PC-9 (cell line): ENCODE measurements around the gene NOS1AP. TPM values are rescaled to one million over a fixed set of nuclear protein-coding genes. Genes with fewer than 3 reads are reported as not detected.

Experiments used
- BruUV-seq: library from RNA; stranded (reverse); fragments of 400-500 nt; replicated peaks from 2 replicates; lab custom pipeline; 2021; lab: Mats Ljungman, UMichigan
- CTCF ChIA-PET: fragments of 300-600 bp; sonication (Branson Sonifier 250); formaldehyde crosslinking; loops from one replicate; lab custom pipeline; 2022; ENCODE audit warnings: antibody characterized with exemption; lab: Charles Lee
- POLR2A ChIA-PET: fragments of 300-600 bp; sonication (Branson Sonifier 250); formaldehyde crosslinking; loops from one replicate; lab custom pipeline; 2022; ENCODE audit warnings: antibody characterized with exemption; ENCODE audit not compliant: unreplicated experiment; lab: Charles Lee
- DNase-seq, 2 experiments: peaks; one replicate each; pipeline versions ENCODE4 v3.0.0 to v3.0.0-alpha.2; 2015 to 2022; ENCODE audit warnings: mixed read lengths in 1 of 2
- H2AFZ ChIP-seq: fragments of 200-600 bp; sonication (generic); 2 replicates; pipeline ENCODE4 v1.8.1; 2017; ENCODE audit warnings: antibody characterized with exemption
- H3F3A ChIP-seq: fragments of 200-600 bp; sonication (generic); 2 replicates; pipeline ENCODE4 v1.8.1; 2017; ENCODE audit warnings: antibody characterized with exemption, mild to moderate bottlenecking, low read depth; ENCODE audit not compliant: insufficient read depth
- H3K27ac ChIP-seq: fragments of 200-600 bp; sonication (generic); 2 replicates; pipeline ENCODE4 v1.6.1; 2016; ENCODE audit warnings: mixed run types
- H3K27me3 ChIP-seq: fragments of 200-600 bp; sonication (generic); 2 replicates; pipeline ENCODE4 v1.6.1; 2016; ENCODE audit warnings: low read depth, mixed run types; ENCODE audit not compliant: insufficient read depth
- H3K36me3 ChIP-seq: fragments of 200-600 bp; sonication (generic); 2 replicates; pipeline ENCODE4 v1.6.1; 2016; ENCODE audit warnings: low read depth, mixed run types
- H3K4me1 ChIP-seq: fragments of 200-600 bp; sonication (generic); replicated peaks from 2 replicates; pipeline ENCODE4 v1.6.1; 2016; ENCODE audit warnings: mixed run types; ENCODE audit not compliant: insufficient read depth
- H3K4me2 ChIP-seq: fragments of 200-600 bp; sonication (generic); 2 replicates; pipeline ENCODE4 v1.6.1; 2017; ENCODE audit warnings: mixed run types
- H3K4me3 ChIP-seq: fragments of 200-600 bp; sonication (generic); 2 replicates; pipeline ENCODE4 v1.6.1; 2016; ENCODE audit warnings: mixed run types
- H3K79me2 ChIP-seq: fragments of 200-600 bp; sonication (generic); 2 replicates; pipeline ENCODE4 v1.6.1; 2017; ENCODE audit warnings: low read depth, mixed run types
- H3K9me2 ChIP-seq: fragments of 200-600 bp; sonication (generic); 2 replicates; pipeline ENCODE4 v1.8.1; 2017; ENCODE audit warnings: mild to moderate bottlenecking; ENCODE audit not compliant: insufficient read depth
- H3K9me3 ChIP-seq: fragments of 200-600 bp; sonication (generic); 2 replicates; pipeline ENCODE4 v1.8.1; 2016; ENCODE audit warnings: low read depth; ENCODE audit not compliant: insufficient read depth
- H4K20me1 ChIP-seq: fragments of 200-600 bp; sonication (generic); 2 replicates; pipeline ENCODE4 v1.8.1; 2017; ENCODE audit not compliant: insufficient read depth
- CTCF ChIP-seq: fragments of 200-600 bp; sonication (generic); conservative IDR thresholded peaks from 2 replicates; pipeline ENCODE4 v1.6.1; 2017; ENCODE audit warnings: mixed run types, antibody characterized with exemption, mild to moderate bottlenecking, moderate library complexity
- EZH2 ChIP-seq: fragments of 200-600 bp; sonication (generic); IDR thresholded peaks from 2 replicates; pipeline ENCODE4 v1.8.0; 2017; ENCODE audit warnings: antibody characterized with exemption, low read depth
- intact Hi-C: fragments of 100-400 bp; cut with micrococcal nuclease; formaldehyde crosslinking; loops from one replicate; pipeline ENCODE4 v1.10.0; 2022; ENCODE audit not compliant: unreplicated experiment
- total RNA-seq: library from RNA; stranded (reverse); gene quantifications from 2 replicates; pipeline ENCODE4 v1.2.3, GENCODE V29; 2021

The NOS1AP gene
- total RNA-seq, 1 experiment from 2014 or later: 9.9 TPM

- H2AFZ ChIP-seq: no peak overlapping the region
- H3K4me1 ChIP-seq: peaks cover 34% of the 10 kb centered on the region
- BruUV-seq: no TSS peak
- H3K27me3 ChIP-seq: no peaks in the 10 kb centered on the region
- H3K27ac ChIP-seq: no peak overlapping the region
- intact Hi-C loops: no loop called here
- H3K4me3 ChIP-seq: no peak overlapping the region
- H3F3A ChIP-seq: no peaks in the 10 kb centered on the region; the same call in 1 of the 2 replicates
- H3K79me2 ChIP-seq: peaks cover 35% of the 10 kb centered on the region
- no peak for TF ChIP-seq EZH2
- H3K4me2 ChIP-seq: no peak overlapping the region
- no peak for DNase-seq
- 0 out of 2 replicates have a peak, but pooled peaks cover 4% of the 10 kb centered on the region for H3K36me3 ChIP-seq
- no peaks in the 10 kb centered on the region for H3K9me2 ChIP-seq
- no peaks in the 10 kb centered on the region for H3K9me3 ChIP-seq
- peaks cover 14% of the 10 kb centered on the region; the same call in 1 of the 2 replicates for H4K20me1 ChIP-seq
- ChIA-PET POLR2A (no interaction called here), CTCF (no interaction called here)
Measured at GRCh38 chr1:162067466-162067865, 2.0 kb upstream of the NOS1AP start.

GRCh38 chr1:162068301-162068700 lies 1.2 kb upstream of the NOS1AP start:
- no TSS peak for BruUV-seq
- no peak overlapping the region for H3K27ac ChIP-seq
- POLR2A ChIA-PET: no interaction called here

GRCh38 chr1:162070094-162070748 lies 730 bp downstream of the NOS1AP start:
- H4K20me1 ChIP-seq: peaks cover 17% of the 10 kb centered on the region; the same call in 1 of the 2 replicates
- no peaks in the 10 kb centered on the region for H3K9me2 ChIP-seq
- peak overlapping the region; percentile 92 for H3K4me2 ChIP-seq
- peak overlapping the region; percentile 64 for H2AFZ ChIP-seq
- H3K27me3 ChIP-seq: no peaks in the 10 kb centered on the region
- peak; percentile 27 to 62 for DNase-seq
- ChIA-PET POLR2A (interaction anchor here (0.6 to 0.7 kb wide), 3 partner anchors 62 to 277 kb away, joined by 3 to 9 read pairs (median 7); no protein-coding TSS in a partner anchor), CTCF (no interaction called here)
- H3K79me2 ChIP-seq: peaks cover 63% of the 10 kb centered on the region
- H3K4me3 ChIP-seq: peak overlapping the region; percentile 67
- H3K9me3 ChIP-seq: peaks cover 10% of the 10 kb centered on the region; the same call in 1 of the 2 replicates
- H3F3A ChIP-seq: peaks cover 15% of the 10 kb centered on the region
- TF ChIP-seq EZH2: no peak
- TF ChIP-seq CTCF: no peak
- H3K4me1 ChIP-seq: peaks cover 58% of the 10 kb centered on the region
- peak overlapping the region; percentile 2; the same call in 1 of the 2 replicates for H3K27ac ChIP-seq
- H3K36me3 ChIP-seq: peaks cover 21% of the 10 kb centered on the region
- intact Hi-C loops: no loop called here
- BruUV-seq: no TSS peak

More at GRCh38 chr1:162068301-162068700, 1.2 kb upstream of the NOS1AP start:
- Histone ChIP-seq H4K20me1 (peaks cover 17% of the 10 kb centered on the region; the same call in 1 of the 2 replicates), H3K27me3 (no peaks in the 10 kb centered on the region), H3K9me3 (no peaks in the 10 kb centered on the region), H3K4me1 (peaks cover 40% of the 10 kb centered on the region), H3K4me3 (no peak overlapping the region), H2AFZ (no peak overlapping the region), H3K9me2 (no peaks in the 10 kb centered on the region), H3K36me3 (0 out of 2 replicates have a peak, but pooled peaks cover 4% of the 10 kb centered on the region), H3K79me2 (peaks cover 43% of the 10 kb centered on the region), H3K4me2 (peak overlapping the region; percentile 92), H3F3A (no peaks in the 10 kb centered on the region; the same call in 1 of the 2 replicates)
- intact Hi-C loops: no loop called here
- CTCF ChIA-PET: no interaction called here
- TF ChIP-seq CTCF (no peak), EZH2 (no peak)
- no peak for DNase-seq
